ENCODE data around the gene MPZL1.

- TF ChIP-seq CTCF (conservative IDR thresholded peaks at IDR 0.05) (no peak), ZFX (IDR thresholded peaks at IDR 0.05) (no peak)
Observed at GRCh38 chr1:167672831-167673230, 49.0 kb upstream of the MPZL1 start.

Data from C4-2B (cell line).